SK-N-SH (cell line): ENCODE results near the gene FKRP. TPM values are rescaled to one million over a fixed set of nuclear protein-coding genes. Genes with fewer than 3 reads are reported as not detected.
"Not testable (repeated sequence)": the region's sequence is repeated elsewhere in the genome, so short reads cannot be mapped to it uniquely, and the experiment has no call there.

Experiments used
- CTCF ChIA-PET: fragments of 300-600, 350-600 bp; formaldehyde crosslinking; extraction: SDS; loops from one replicate; lab custom pipeline; 2021; lab: Yijun Ruan, JAX
- POLR2A ChIA-PET: fragments of 350-600 bp; sonication (Branson Sonifier 250); formaldehyde crosslinking; extraction: SDS; loops from one replicate; lab custom pipeline; 2020; ENCODE audit warnings: antibody characterized with exemption, inconsistent platforms; lab: Yijun Ruan, JAX
- DNase-seq: peaks from one replicate; pipeline ENCODE4 v3.0.0; 2012
- H2AFZ ChIP-seq: fragments of 200-600 bp; sonication (generic); 2 replicates; pipeline ENCODE4 v1.8.1; 2016; ENCODE audit warnings: antibody characterized with exemption, mild to moderate bottlenecking, low read depth
- H3F3A ChIP-seq: fragments of 200-600 bp; sonication (generic); replicated peaks from 2 replicates; pipeline ENCODE3; 2016; ENCODE audit warnings: antibody characterized with exemption, mild to moderate bottlenecking; ENCODE audit not compliant: insufficient read depth
- H3K27ac ChIP-seq, 2 experiments: fragments of 200-500 bp in 1 of 2; fragments of 200-600 bp in 1 of 2; sonication (Bioruptor generic) in 1 of 2; sonication (generic), shearing (Covaris generic) in 1 of 2; 2 replicates each; pipeline versions ENCODE4 v1.5.1 to v1.6.1; 2014 to 2016; ENCODE audit warnings: low read depth in 2 of 2, inconsistent platforms in 1 of 2, low read length in 1 of 2, mild to moderate bottlenecking in 1 of 2, mixed read lengths in 1 of 2
- H3K27me3 ChIP-seq: fragments of 200-600 bp; sonication (generic), shearing (Covaris generic); 2 replicates; pipeline ENCODE4 v1.6.1; 2016; ENCODE audit warnings: mixed run types; ENCODE audit not compliant: insufficient read depth
- H3K36me3 ChIP-seq, 2 experiments: fragments of 200-500 bp in 1 of 2; fragments of 200-600 bp in 1 of 2; sonication (Bioruptor generic) in 1 of 2; sonication (generic) in 1 of 2; replicated peaks in 1 of 2; 2 replicates each; pipeline versions ENCODE3 to v1.5.1; 2014 to 2016; ENCODE audit warnings: low read length in 1 of 2, mild to moderate bottlenecking in 1 of 2; ENCODE audit not compliant: insufficient read depth in 2 of 2, control insufficient read depth in 1 of 2
- H3K4me1 ChIP-seq, 2 experiments: fragments of 200-500 bp in 1 of 2; fragments of 200-600 bp in 1 of 2; sonication (Bioruptor generic) in 1 of 2; sonication (generic), shearing (Covaris generic) in 1 of 2; 2 replicates each; pipeline versions ENCODE4 v1.5.1 to v1.6.1; 2014 to 2016; ENCODE audit warnings: low read depth in 1 of 2, low read length in 1 of 2, mixed run types in 1 of 2; ENCODE audit not compliant: insufficient read depth in 2 of 2, control insufficient read depth in 1 of 2
- H3K4me2 ChIP-seq: fragments of 200-600 bp; sonication (generic), shearing (Covaris generic); 2 replicates; pipeline ENCODE4 v1.6.1; 2017; ENCODE audit warnings: mixed run types
- H3K4me3 ChIP-seq, 2 experiments: fragments of 200-500 bp in 1 of 2; fragments of 200-600 bp in 1 of 2; sonication (Bioruptor generic) in 1 of 2; sonication (generic), shearing (Covaris generic) in 1 of 2; 2 replicates each; pipeline versions ENCODE4 v1.5.1 to v1.8.1; 2014 to 2016; ENCODE audit warnings: low read depth in 2 of 2, inconsistent platforms in 1 of 2, low read length in 1 of 2, mild to moderate bottlenecking in 1 of 2, mixed read lengths in 1 of 2, moderate library complexity in 1 of 2
- H3K79me2 ChIP-seq: fragments of 200-600 bp; sonication (generic); 2 replicates; pipeline ENCODE4 v1.8.1; 2017; ENCODE audit warnings: mild to moderate bottlenecking; ENCODE audit not compliant: insufficient read depth
- H3K9ac ChIP-seq: fragments of 200-600 bp; sonication (generic); 2 replicates; pipeline ENCODE4 v1.6.1; 2017; ENCODE audit warnings: mixed run types
- H3K9me2 ChIP-seq: fragments of 200-600 bp; sonication (generic); 2 replicates; pipeline ENCODE4 v1.6.1; 2017; ENCODE audit warnings: mixed run types
- H3K9me3 ChIP-seq: fragments of 200-600 bp; sonication (generic); 2 replicates; pipeline ENCODE4 v1.6.1; 2017; ENCODE audit warnings: mixed run types, mild to moderate bottlenecking, moderate library complexity
- H4K20me1 ChIP-seq: fragments of 200-600 bp; sonication (generic); 2 replicates; pipeline ENCODE4 v1.6.1; 2017; ENCODE audit warnings: mild to moderate bottlenecking, mixed run types; ENCODE audit not compliant: insufficient read depth
- EP300 ChIP-seq, 2 experiments: IDR thresholded peaks; 2 replicates each; pipeline versions ENCODE4 v1.4.0 to v1.6.1; 2012; ENCODE audit warnings: borderline replicate concordance in 1 of 2, low read depth in 1 of 2, low read length in 1 of 2
- FOXM1 ChIP-seq: IDR thresholded peaks from 2 replicates; pipeline ENCODE4 v1.4.0; 2012; ENCODE audit warnings: low read depth, mild to moderate bottlenecking
- JUND ChIP-seq: IDR thresholded peaks from 2 replicates; pipeline ENCODE4 v1.4.0; 2012
- NFIC ChIP-seq: IDR thresholded peaks from 2 replicates; pipeline ENCODE4 v1.4.0; 2012; ENCODE audit warnings: borderline replicate concordance
- NRF1 ChIP-seq: IDR thresholded peaks from 2 replicates; pipeline ENCODE4 v1.6.1; 2012; ENCODE audit warnings: low read depth, mild to moderate bottlenecking, low read length
- POLR2AphosphoS5 ChIP-seq: IDR thresholded peaks from 2 replicates; pipeline ENCODE4 v1.6.1; 2012; ENCODE audit warnings: low read depth, low read length
- RAD21 ChIP-seq: IDR thresholded peaks from 2 replicates; pipeline ENCODE4 v1.6.1; 2012; ENCODE audit warnings: mild to moderate bottlenecking, low read length
- RFX5 ChIP-seq: IDR thresholded peaks from 2 replicates; pipeline ENCODE4 v1.6.1; 2012; ENCODE audit warnings: mild to moderate bottlenecking, improper control_type of control experiment, low read length
- RXRA ChIP-seq: IDR thresholded peaks from 2 replicates; pipeline ENCODE4 v1.4.0; 2012; ENCODE audit warnings: low read depth, mild to moderate bottlenecking, borderline replicate concordance
- SIN3A ChIP-seq: IDR thresholded peaks from 2 replicates; pipeline ENCODE4 v1.6.1; 2012; ENCODE audit warnings: low read depth, mild to moderate bottlenecking, low read length, moderate library complexity, borderline replicate concordance
- SMC3 ChIP-seq: IDR thresholded peaks from 2 replicates; pipeline ENCODE4 v1.6.1; 2012; ENCODE audit warnings: low read depth, low read length, improper control_type of control experiment
- WGBS: methylation state at CpG from one replicate; pipeline ENCODE4 v1.1.6; 2017; ENCODE audit warnings: low lambda C conversion rate; 5-methylcytosine and 5-hydroxymethylcytosine counted together
- polyA plus RNA-seq, 3 experiments: library from polyadenylated mRNA; depleted of rRNA; stranded (reverse); fragments of >200 nt; gene quantifications; 2 replicates each; pipeline ENCODE4 v1.2.3, GENCODE V29; 2012
- TF ChIP-seq, protein P1 (sequence below): fragments of 200-600 bp; sonication (generic); IDR thresholded peaks from 2 replicates; pipeline ENCODE4 v1.6.1; 2017; ENCODE audit warnings: antibody characterized with exemption, mild to moderate bottlenecking, moderate library complexity
- TF ChIP-seq, protein P2 (sequence below): IDR thresholded peaks from 2 replicates; pipeline ENCODE4 v1.6.1; 2012; ENCODE audit warnings: mild to moderate bottlenecking, low read depth, low read length, moderate library complexity

The FKRP gene
- polyA plus RNA-seq, 1 of the 3 experiments (the other 2 are of a cell fraction) = 37.3 TPM

- ChIA-PET CTCF (interaction anchor here (0.5 to 6.0 kb wide), 31 partner anchors 10 to 309 kb away, joined by 3 to 54 read pairs (median 4); no protein-coding TSS in a partner anchor), POLR2A (interaction anchor here (1.2 to 1.4 kb wide), 2 partner anchors 10 to 24 kb away, joined by 5 to 6 read pairs; no protein-coding TSS in a partner anchor)
- WGBS = 74% methylated on average over 9 of the region's 21 CpGs
- Histone ChIP-seq H3K9ac (no peak overlapping the region), H3K27ac (no peak overlapping the region), H3F3A (peaks cover 8% of the 10 kb centered on the region), H3K4me3 (peak overlapping the region in 1 of 2 experiments; percentile 47; a peak in 1 of 4 replicates), H3K9me2 (no peaks in the 10 kb centered on the region), H3K79me2 (no peaks in the 10 kb centered on the region), H3K4me2 (no peak overlapping the region), H3K9me3 (no peaks in the 10 kb centered on the region), H2AFZ (no peak overlapping the region), H3K27me3 (no peaks in the 10 kb centered on the region), H4K20me1 (no peaks in the 10 kb centered on the region), H3K4me1 (no peaks in the 10 kb centered on the region), H3K36me3 (peaks cover 14 to 31% of the 10 kb centered on the region in 2 experiments)
- TF ChIP-seq RXRA (no peak), RAD21 (peak; percentile 48), SMC3 (peak; percentile 19; the same call in 1 of the 2 replicates), POLR2AphosphoS5 (no peak), EP300 (IDR thresholded peaks at IDR 0.05; ENCODE audit: borderline replicate concordance in 1 of 2, low read depth in 1 of 2, low read length in 1 of 2) (no peak)
- TF ChIP-seq, protein P1, sequence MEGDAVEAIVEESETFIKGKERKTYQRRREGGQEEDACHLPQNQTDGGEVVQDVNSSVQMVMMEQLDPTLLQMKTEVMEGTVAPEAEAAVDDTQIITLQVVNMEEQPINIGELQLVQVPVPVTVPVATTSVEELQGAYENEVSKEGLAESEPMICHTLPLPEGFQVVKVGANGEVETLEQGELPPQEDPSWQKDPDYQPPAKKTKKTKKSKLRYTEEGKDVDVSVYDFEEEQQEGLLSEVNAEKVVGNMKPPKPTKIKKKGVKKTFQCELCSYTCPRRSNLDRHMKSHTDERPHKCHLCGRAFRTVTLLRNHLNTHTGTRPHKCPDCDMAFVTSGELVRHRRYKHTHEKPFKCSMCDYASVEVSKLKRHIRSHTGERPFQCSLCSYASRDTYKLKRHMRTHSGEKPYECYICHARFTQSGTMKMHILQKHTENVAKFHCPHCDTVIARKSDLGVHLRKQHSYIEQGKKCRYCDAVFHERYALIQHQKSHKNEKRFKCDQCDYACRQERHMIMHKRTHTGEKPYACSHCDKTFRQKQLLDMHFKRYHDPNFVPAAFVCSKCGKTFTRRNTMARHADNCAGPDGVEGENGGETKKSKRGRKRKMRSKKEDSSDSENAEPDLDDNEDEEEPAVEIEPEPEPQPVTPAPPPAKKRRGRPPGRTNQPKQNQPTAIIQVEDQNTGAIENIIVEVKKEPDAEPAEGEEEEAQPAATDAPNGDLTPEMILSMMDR = peak; percentile 78
- DNase-seq = peak; percentile 83
These were observed 41.3 kb upstream of the FKRP start for GRCh38 chr19:46704379-46705076.

DNA sequence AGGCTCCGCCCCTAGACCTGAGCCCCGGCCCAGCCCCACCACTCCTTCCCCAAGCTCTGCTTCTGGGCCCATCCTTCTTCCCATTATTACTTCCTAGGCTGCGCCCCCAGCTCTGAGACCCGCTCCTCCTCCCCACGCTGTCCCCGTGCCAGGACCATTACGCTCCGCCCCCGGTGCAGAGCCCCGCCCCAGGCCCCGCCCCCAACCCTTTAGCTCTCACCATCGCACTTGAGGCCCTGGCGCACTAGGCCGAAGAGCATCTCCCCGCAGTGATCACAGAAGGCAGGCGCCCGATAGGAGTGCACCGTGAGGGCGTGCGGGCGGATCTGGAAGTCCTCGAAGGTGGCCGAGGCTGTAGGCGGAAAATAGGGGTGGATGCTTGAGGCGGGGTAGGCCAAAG, 35.2 kb upstream of the FKRP start:
- Histone ChIP-seq H3K4me2 (no peak overlapping the region), H3K27me3 (no peaks in the 10 kb centered on the region), H3K9ac (no peak overlapping the region), H2AFZ (no peak overlapping the region), H3K4me1 (peaks cover 0 to 13% of the 10 kb centered on the region in 2 experiments; a peak in 2 of 4 replicates), H3K27ac (no peak overlapping the region), H3K79me2 (peaks cover 39% of the 10 kb centered on the region), H3F3A (peaks cover 7% of the 10 kb centered on the region), H3K9me2 (no peaks in the 10 kb centered on the region), H4K20me1 (no peaks in the 10 kb centered on the region), H3K36me3 (peaks cover 0 to 18% of the 10 kb centered on the region in 2 experiments), H3K4me3 (no peak overlapping the region), H3K9me3 (no peaks in the 10 kb centered on the region)
- CTCF ChIA-PET = interaction anchor here (1.1 to 8.4 kb wide), 5 partner anchors 14 to 130 kb away, joined by 3 to 58 read pairs (median 4); partner anchors contain the start of gene DACT3
- POLR2A ChIA-PET = no interaction called here
- peak; percentile 67 for DNase-seq
- no peak for TF ChIP-seq JUND
- TF ChIP-seq, protein P2, sequence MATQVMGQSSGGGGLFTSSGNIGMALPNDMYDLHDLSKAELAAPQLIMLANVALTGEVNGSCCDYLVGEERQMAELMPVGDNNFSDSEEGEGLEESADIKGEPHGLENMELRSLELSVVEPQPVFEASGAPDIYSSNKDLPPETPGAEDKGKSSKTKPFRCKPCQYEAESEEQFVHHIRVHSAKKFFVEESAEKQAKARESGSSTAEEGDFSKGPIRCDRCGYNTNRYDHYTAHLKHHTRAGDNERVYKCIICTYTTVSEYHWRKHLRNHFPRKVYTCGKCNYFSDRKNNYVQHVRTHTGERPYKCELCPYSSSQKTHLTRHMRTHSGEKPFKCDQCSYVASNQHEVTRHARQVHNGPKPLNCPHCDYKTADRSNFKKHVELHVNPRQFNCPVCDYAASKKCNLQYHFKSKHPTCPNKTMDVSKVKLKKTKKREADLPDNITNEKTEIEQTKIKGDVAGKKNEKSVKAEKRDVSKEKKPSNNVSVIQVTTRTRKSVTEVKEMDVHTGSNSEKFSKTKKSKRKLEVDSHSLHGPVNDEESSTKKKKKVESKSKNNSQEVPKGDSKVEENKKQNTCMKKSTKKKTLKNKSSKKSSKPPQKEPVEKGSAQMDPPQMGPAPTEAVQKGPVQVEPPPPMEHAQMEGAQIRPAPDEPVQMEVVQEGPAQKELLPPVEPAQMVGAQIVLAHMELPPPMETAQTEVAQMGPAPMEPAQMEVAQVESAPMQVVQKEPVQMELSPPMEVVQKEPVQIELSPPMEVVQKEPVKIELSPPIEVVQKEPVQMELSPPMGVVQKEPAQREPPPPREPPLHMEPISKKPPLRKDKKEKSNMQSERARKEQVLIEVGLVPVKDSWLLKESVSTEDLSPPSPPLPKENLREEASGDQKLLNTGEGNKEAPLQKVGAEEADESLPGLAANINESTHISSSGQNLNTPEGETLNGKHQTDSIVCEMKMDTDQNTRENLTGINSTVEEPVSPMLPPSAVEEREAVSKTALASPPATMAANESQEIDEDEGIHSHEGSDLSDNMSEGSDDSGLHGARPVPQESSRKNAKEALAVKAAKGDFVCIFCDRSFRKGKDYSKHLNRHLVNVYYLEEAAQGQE = no peak
- no peak for TF ChIP-seq SIN3A
- no peak for TF ChIP-seq FOXM1
- no peak for TF ChIP-seq NFIC
- no peak for TF ChIP-seq RFX5
- TF ChIP-seq RXRA = no peak
- TF ChIP-seq NRF1 = no peak
- 92% methylated on average over 25 of the region's 25 CpGs for WGBS

GRCh38 chr19:46712768-46713338, 33.0 kb upstream of the FKRP start:
- H3F3A ChIP-seq, H3K4me3 ChIP-seq, H3K9me3 ChIP-seq, H3K9ac ChIP-seq, DNase-seq, H4K20me1 ChIP-seq, H3K9me2 ChIP-seq, H3K27me3 ChIP-seq, H2AFZ ChIP-seq: not testable (repeated sequence)
- Histone ChIP-seq H3K4me1 (peaks cover 0 to 18% of the 10 kb centered on the region in 2 experiments; a peak in 2 of 4 replicates), H3K4me2 (peak overlapping the region; percentile 91), H3K36me3 (peaks cover 0 to 12% of the 10 kb centered on the region in 2 experiments), H3K27ac (peak overlapping the region in 1 of 2 experiments; percentile 36; a peak in 3 of 4 replicates), H3K79me2 (peaks cover 50% of the 10 kb centered on the region)
- WGBS = 89% methylated on average over 6 of the region's 6 CpGs
- ChIA-PET POLR2A (interaction anchor here (0.6 to 0.7 kb wide), 2 partner anchors 92 to 307 kb away, joined by 3 read pairs; no protein-coding TSS in a partner anchor), CTCF (interaction anchor here (1.1 to 8.4 kb wide), 6 partner anchors 9 to 133 kb away, joined by 3 to 58 read pairs (median 7); partner anchors contain the start of gene DACT3)
